ENCODE data around the gene NKAIN4.

Gene NKAIN4

DNA sequence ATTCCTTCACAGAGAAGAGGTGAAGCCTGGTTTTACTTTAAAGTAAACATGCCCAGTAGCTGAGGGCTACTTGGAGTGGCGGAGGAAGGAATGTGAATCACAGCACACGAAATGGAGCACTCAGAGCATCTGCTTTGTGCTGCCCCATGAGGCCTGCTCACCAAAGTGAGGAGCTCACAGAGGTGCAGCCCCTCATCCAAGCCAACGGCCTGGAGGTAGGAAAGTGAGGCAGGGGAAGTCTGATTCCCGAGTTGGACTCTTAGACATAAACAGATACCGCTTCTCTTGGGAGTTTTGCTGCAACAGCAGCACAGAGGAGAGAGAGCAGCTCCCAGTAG is 41.9 kb downstream of the NKAIN4 start:
- no peak overlapping the region for H3K4me3 ChIP-seq (ENCODE audit: low read length)
- H3F3A ChIP-seq (ENCODE audit: control insufficient read depth, insufficient read depth), result no peaks in the 10 kb centered on the region
- no peaks in the 10 kb centered on the region for H3K27me3 ChIP-seq (ENCODE audit: control insufficient read depth, low read length)
- peaks cover 81% of the 10 kb centered on the region for H3K36me3 ChIP-seq (ENCODE audit: control insufficient read depth, low read length)
- TF ChIP-seq EZH2phosphoT487 (IDR thresholded peaks at IDR 0.05; ENCODE audit: borderline replicate concordance, low read length), result no peak
- TF ChIP-seq, protein P1, sequence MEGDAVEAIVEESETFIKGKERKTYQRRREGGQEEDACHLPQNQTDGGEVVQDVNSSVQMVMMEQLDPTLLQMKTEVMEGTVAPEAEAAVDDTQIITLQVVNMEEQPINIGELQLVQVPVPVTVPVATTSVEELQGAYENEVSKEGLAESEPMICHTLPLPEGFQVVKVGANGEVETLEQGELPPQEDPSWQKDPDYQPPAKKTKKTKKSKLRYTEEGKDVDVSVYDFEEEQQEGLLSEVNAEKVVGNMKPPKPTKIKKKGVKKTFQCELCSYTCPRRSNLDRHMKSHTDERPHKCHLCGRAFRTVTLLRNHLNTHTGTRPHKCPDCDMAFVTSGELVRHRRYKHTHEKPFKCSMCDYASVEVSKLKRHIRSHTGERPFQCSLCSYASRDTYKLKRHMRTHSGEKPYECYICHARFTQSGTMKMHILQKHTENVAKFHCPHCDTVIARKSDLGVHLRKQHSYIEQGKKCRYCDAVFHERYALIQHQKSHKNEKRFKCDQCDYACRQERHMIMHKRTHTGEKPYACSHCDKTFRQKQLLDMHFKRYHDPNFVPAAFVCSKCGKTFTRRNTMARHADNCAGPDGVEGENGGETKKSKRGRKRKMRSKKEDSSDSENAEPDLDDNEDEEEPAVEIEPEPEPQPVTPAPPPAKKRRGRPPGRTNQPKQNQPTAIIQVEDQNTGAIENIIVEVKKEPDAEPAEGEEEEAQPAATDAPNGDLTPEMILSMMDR (IDR thresholded peaks at IDR 0.05; ENCODE audit: low read depth, low read length, poor library complexity, severe bottlenecking), result no peak
- H3K9me2 ChIP-seq (replicated peaks; ENCODE audit: control insufficient read depth, low read length), result no peaks in the 10 kb centered on the region
- peaks cover 86% of the 10 kb centered on the region for H3K79me2 ChIP-seq (ENCODE audit: control insufficient read depth, low read length)
- H3K4me2 ChIP-seq (ENCODE audit: low read length), result no peak overlapping the region; the same call in 1 of the 2 replicates
- peaks cover 28% of the 10 kb centered on the region for H3K4me1 ChIP-seq (ENCODE audit: control insufficient read depth, low read length)
- H4K20me1 ChIP-seq (ENCODE audit: control insufficient read depth, insufficient read depth, low read depth, low read length), result peaks cover 35% of the 10 kb centered on the region
- no peak overlapping the region for H3K27ac ChIP-seq (ENCODE audit: low read depth, low read length)
- no peaks in the 10 kb centered on the region for H3K9me3 ChIP-seq (ENCODE audit: control insufficient read depth, insufficient read depth, low read length)

DNA sequence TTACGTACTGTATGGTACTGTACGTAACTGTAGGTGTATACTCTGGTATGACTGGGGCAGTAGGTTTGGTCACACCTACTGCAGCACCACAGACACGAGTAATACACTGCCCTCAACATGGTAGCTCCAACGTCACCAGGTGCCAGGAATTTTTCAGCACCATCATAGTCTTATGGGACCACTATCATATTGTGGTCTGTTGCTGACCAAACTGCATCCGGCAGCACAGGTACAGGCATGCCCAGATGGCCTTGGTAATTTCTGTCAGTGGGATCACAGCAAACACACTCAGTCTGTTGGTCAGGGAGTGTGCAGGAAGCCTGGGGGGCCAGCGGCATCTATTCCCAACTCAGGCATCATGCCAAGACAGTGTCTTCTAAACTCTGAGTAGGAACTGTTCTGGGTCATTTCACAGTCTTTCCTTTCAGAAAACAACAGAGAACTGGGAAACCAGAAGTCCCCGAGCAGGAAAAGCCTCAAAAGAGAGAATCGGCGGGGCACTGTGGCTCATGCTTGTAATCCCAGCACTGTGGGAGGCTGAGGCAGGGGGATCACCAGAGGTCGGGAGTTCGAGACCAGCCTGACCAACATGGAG is 44.2 kb downstream of the NKAIN4 start:
- H3K4me3 ChIP-seq (ENCODE audit: low read length), result no peak overlapping the region
- no peaks in the 10 kb centered on the region for H3K9me2 ChIP-seq (replicated peaks; ENCODE audit: control insufficient read depth, low read length)
- H3K4me1 ChIP-seq (ENCODE audit: control insufficient read depth, low read length), result peaks cover 18% of the 10 kb centered on the region
- H4K20me1 ChIP-seq (ENCODE audit: control insufficient read depth, insufficient read depth, low read depth, low read length), result peaks cover 34% of the 10 kb centered on the region
- H3K9me3 ChIP-seq (ENCODE audit: control insufficient read depth, insufficient read depth, low read length), result no peaks in the 10 kb centered on the region
- no peaks in the 10 kb centered on the region for H3K27me3 ChIP-seq (ENCODE audit: control insufficient read depth, low read length)
- H3K4me2 ChIP-seq (ENCODE audit: low read length), result no peak overlapping the region
- peaks cover 100% of the 10 kb centered on the region for H3K79me2 ChIP-seq (ENCODE audit: control insufficient read depth, low read length)
- peaks cover 95% of the 10 kb centered on the region for H3K36me3 ChIP-seq (ENCODE audit: control insufficient read depth, low read length)
- no peak overlapping the region for H3K27ac ChIP-seq (ENCODE audit: low read depth, low read length)
- H3F3A ChIP-seq (ENCODE audit: control insufficient read depth, insufficient read depth), result no peaks in the 10 kb centered on the region
- TF ChIP-seq, protein P1 (IDR thresholded peaks at IDR 0.05; ENCODE audit: low read depth, low read length, poor library complexity, severe bottlenecking), result no peak
- TF ChIP-seq EZH2phosphoT487 (IDR thresholded peaks at IDR 0.05; ENCODE audit: borderline replicate concordance, low read length), result no peak

DNA sequence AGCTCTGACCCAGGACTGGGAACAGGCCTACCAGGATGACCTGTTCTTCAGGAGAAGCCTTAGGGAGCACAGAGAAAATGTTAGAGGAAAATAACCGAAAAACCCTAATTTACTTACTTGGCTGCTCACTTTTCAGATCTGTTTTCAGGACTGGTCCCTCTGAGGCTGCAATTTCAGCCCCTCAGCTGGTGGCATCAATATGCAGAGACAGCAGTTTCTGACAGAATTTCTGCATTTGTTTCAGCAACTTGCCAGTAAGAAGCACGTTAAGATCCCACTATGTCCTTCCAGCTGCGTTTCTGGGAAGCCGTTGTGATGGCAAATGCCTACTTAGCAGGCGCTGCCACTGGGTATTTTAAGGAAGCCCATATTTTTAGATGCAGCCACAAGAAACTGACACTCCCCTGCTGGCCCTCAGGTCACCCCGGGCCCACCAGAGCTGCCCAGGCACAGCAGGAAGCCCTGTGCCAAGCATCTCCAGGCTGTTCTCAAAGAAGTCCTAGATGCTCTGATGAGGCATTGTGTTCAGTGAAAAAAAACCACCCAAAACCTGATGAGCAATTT is 45.8 kb downstream of the NKAIN4 start:
- Histone ChIP-seq H3K4me3 (ENCODE audit: low read length) (no peak overlapping the region), H3K9me3 (ENCODE audit: control insufficient read depth, insufficient read depth, low read length) (no peaks in the 10 kb centered on the region), H3F3A (ENCODE audit: control insufficient read depth, insufficient read depth) (no peaks in the 10 kb centered on the region), H3K27ac (ENCODE audit: low read depth, low read length) (no peak overlapping the region), H4K20me1 (ENCODE audit: control insufficient read depth, insufficient read depth, low read depth, low read length) (peaks cover 27% of the 10 kb centered on the region), H3K4me1 (ENCODE audit: control insufficient read depth, low read length) (peaks cover 2% of the 10 kb centered on the region), H3K36me3 (ENCODE audit: control insufficient read depth, low read length) (peaks cover 95% of the 10 kb centered on the region), H3K4me2 (ENCODE audit: low read length) (no peak overlapping the region), H3K79me2 (ENCODE audit: control insufficient read depth, low read length) (peaks cover 100% of the 10 kb centered on the region), H3K9me2 (replicated peaks; ENCODE audit: control insufficient read depth, low read length) (no peaks in the 10 kb centered on the region), H3K27me3 (ENCODE audit: control insufficient read depth, low read length) (no peaks in the 10 kb centered on the region)
- TF ChIP-seq, protein P1 (IDR thresholded peaks at IDR 0.05; ENCODE audit: low read depth, low read length, poor library complexity, severe bottlenecking), result no peak
- no peak for TF ChIP-seq EZH2phosphoT487 (IDR thresholded peaks at IDR 0.05; ENCODE audit: borderline replicate concordance, low read length)

Measured in DOHH2 (cell line).